OCI-M2 (cell line): Measurements from ENCODE around the gene TRIM46.
A peak's percentile ranks its signal among the peaks of the same experiment; 100 is the strongest.

Source experiments
- DNase-seq: peaks from one replicate; lab custom pipeline; 2025; ENCODE audit not compliant: unreplicated experiment; lab: John Stamatoyannopoulos, UW

TRIM46 gene

GRCh38 chr1:155171836-155172731 lies 1.6 kb upstream of the TRIM46 start:
- DNase-seq: no peak

DNA sequence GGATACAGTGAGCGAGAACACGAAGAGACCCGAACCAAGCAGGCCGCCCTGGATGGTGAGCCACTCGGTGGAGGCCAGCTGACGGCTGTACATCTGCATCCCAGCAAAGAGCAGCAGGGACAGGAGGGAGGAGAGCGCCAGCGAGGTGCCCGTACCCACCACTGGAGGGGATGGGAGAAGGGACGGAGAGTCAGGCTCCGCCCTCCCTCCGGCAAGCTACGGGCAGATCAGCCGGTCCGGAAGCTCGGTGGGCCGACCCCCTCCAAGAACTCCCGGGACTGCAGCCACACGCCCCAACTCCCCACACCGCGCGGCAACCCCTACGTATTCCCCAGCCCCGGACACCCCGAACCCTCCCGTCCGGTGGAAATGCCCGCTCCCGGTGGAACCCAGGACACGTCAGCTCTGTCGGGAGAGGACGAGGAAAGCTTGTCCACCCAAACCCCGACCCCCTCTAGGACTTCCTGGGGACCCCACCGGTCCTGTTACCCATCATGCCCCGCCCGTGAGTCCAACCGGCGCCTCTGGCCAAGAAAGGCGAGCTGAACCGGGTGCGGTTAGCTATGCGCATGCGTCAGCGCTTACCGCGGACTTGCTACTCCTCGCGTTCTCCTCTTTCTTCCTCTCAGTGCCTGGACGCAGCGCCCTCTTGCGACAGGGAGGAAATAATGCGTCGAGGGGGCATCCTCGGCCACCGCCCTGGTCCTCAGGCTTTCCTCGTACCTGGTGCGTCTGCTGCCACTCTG lies 744 bp upstream of the TRIM46 start, which contains the start of gene KRTCAP2:
Gene KRTCAP2 (minus strand): TSS at position 573 of the 746 bp plus-strand sequence. CDS start 80 bp downstream, at position 493.
- peak; percentile 76 for DNase-seq

DNA sequence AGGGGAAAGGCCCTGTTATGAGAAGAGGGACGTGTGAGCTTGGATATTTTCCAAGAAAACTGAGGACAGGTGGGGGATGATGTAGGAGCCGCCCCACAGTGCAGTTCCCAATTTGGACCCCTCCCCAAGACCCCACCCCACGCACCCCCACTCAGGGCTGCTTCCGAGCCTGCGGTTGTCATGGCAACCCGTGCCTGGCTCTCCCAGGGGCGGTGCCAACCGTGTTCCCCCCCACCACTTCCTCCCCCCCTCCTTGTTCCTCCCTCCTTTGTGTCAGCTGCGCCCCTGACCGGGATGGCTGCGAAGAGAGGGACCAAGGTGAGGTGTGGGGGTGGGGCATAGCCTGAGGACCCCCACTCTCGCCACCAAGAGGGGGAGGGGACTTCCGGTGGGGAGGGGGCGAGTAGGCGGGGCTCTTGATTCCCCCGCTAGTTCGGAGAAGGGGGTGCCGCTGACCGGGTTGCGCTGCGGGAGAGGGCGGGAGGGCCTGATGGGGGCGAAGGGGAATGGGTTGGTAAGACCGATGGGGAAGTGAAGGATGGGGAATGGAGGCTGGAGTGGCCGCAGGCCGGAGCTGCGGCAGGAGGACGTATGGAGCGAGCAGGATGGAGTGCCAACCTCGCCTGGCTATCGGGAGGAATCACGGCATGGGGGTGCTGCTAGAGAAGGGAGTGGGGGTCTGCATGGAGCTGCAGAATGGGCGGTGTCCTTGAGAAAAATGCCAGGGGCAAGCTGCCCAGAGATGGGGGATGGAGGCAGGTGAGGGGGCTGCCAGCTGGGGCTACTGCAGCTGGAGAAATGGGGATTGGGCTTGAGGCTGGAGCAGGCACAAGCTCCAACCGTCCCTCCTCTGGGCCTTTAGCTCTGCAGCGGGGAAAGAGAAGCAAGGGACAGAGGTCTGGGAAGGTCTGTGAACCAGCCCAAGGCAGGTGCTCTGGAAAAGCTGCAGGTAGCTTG lies 953 bp downstream of the TRIM46 start:
- no peak for DNase-seq

DNA sequence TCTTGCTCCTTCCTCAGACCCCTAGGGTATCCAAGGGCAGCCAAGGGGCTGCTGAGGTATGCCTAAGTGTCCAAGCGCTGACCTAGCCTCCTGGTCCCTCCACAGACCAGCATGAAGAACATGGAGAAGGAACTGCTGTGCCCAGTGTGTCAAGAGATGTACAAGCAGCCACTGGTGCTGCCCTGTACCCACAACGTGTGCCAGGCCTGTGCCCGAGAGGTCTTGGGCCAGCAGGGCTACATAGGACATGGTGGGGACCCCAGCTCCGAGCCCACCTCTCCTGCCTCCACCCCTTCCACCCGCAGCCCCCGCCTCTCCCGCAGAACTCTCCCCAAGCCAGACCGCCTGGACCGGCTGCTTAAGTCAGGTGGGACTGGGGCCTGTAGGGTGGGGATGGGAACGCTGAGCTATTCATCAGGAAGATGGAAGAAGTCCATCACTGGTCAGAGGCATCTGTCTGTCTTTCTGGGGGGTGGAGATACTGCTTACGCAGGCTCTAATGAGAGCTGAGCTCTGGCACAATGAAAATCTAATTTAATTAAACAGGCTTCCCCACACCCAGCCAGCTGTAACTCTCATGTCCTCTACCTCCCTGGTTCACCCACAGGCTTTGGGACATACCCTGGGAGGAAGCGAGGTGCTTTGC lies 1.8 kb downstream of the TRIM46 start:
- no peak for DNase-seq

GRCh38 chr1:155175927-155176371 lies 2.3 kb downstream of the TRIM46 start:
- no peak for DNase-seq

DNA sequence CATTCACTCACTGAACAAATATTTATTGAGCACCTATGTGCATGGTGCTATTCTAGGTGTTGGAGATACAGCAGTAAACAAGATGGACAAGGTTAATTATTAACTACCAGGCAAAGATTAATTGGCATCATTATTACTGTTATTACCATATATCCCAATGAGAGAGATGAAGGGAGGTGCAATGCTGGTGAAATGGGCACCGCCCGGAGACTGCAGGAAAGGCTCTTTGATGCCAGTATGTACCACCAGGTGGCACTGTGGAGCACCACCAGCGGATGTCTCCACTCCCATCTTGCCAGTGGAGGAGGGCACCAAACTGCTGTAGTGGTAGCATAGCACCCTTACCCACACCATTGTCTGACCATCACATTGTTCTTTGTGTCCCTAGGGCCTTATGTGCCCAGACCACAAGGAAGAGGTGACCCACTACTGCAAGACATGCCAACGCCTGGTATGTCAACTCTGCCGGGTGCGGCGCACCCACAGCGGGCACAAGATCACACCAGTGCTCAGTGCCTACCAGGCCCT lies 3.0 kb downstream of the TRIM46 start:
- peak; percentile 17 for DNase-seq

DNA sequence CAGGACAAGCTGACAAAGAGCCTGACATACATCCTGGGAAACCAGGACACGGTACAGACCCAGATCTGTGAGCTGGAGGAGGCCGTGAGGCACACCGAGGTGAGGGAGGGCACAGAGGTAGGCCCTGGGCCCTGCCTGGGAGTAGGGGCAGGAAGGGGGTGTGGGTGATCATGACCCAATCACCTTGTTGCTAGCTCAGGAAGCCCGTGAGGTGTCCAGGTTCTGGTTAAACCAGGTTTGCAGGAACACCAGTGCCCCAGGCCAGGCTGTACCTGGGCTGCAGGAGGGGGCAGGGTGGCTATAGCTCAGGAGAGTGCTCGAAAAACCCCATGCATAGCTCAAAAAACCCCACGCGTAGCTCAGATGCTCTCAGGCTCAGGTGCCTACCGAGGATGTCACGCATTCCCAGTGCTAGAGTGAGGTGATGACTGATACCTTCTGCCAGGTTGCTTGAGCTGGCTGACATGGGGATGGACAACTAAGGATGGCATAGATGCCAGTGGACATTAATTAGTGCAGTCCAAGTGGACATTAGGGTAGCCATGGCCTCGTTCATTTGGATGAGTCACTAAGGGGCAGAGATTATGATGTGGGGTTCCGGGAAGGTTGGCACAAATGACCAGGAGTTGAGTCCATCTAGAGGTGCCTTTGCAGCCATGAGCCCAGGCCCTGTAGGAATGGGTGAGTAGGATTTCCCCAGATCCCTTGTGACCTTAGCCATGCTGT lies 3.7 kb downstream of the TRIM46 start:
- DNase-seq: no peak

DNA sequence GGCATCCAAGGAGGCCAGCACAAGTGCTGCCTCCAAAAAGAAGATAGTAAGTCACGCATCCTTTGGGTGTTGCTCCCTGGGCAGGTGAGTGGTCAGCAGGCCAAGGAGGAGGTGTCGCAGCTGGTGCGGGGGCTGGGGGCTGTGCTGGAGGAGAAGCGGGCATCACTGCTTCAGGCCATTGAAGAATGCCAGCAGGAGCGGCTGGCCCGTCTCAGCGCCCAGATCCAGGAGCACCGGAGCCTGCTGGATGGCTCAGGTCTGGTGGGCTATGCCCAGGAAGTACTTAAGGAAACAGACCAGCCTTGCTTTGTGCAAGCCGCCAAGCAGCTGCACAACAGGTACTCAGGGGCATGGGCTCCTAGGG lies 4.3 kb downstream of the TRIM46 start:
- no peak for DNase-seq

- no peak for DNase-seq
Measured at GRCh38 chr1:155178441-155179111, 4.9 kb downstream of the TRIM46 start.

DNA sequence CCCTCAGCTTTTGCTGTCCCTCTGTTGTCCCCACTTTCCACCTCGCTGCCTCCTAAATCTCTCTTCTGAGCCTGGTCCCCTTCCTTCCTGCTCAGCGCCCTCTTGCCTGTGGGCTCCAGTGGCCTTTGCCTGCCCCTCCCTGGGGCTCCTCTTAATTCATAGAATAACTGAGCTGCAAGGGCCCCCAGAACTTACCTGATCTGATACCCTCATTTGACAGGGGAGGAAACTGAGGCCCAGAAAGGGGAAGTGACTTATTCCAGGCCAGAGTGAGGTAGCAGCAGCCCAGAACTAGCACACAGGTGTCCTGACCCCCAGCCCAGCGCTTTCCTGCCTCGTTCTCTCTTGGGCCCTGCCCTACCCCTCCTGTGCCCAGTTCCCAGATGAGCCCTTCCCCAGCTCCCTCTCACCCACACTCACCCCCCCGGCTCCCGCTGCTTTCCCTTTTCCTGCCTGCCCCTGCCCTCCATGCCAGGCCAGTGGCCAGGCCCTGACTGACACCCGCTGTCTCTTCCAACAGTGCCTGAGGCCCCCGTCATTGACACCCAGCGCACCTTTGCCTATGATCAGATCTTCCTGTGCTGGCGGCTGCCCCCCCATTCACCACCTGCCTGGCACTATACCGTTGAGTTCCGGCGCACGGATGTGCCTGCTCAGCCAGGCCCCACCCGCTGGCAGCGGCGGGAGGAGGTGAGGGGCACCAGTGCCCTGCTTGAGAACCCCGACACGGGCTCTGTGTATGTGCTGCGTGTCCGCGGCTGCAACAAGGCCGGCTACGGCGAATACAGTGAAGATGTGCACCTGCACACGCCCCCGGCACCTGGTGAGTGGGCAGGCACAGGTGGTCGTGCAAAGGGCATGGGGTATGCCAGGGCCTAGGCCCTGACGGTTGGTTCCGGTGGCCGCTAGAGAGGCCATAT lies 5.7 kb downstream of the TRIM46 start:
- DNase-seq: no peak

GRCh38 chr1:155181371-155182051 lies 7.9 kb downstream of the TRIM46 start:
- no peak for DNase-seq

GRCh38 chr1:155182052-155182550 lies 8.5 kb downstream of the TRIM46 start:
- no peak for DNase-seq

- DNase-seq: no peak
Measured at GRCh38 chr1:155183775-155184221, 10.1 kb downstream of the TRIM46 start.

DNA sequence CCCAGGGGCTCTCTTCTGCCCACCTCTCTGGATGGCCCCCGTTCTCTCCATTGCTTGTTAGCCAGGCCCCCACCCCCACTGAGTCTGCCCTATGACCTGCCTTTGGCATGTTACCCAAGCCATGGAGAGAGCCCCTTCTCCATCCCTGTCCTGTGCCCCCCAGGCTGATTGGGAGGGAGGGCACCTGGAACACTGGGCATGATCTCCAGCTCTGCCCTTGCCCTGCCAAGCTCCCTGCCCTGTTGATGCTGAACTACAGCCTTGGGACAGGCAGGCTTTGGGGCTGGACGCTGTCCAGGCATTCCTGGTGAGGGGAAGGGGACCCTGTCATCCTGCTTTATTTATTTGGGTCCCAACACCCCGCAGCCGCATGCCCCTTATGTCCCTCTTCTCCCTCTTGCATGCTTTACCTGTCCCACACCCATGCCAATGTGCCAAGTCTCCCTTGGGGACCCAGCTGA lies 10.7 kb downstream of the TRIM46 start:
- no peak for DNase-seq

- DNase-seq: no peak
Measured at GRCh38 chr1:155184835-155185782, 11.5 kb downstream of the TRIM46 start.

GRCh38 chr1:155185783-155186066 lies 12.1 kb downstream of the TRIM46 start:
- DNase-seq: no peak
